HG03045 (cell line): ENCODE data around the gene TUBB6.

ENCODE experiments used
- ATAC-seq: cut with Tn5 transposase; IDR thresholded peaks from one replicate; pipeline ENCODE4 v1.9.1; 2021; ENCODE audit warnings: mild to moderate bottlenecking, moderate library complexity; ENCODE audit not compliant: unreplicated experiment

Gene TUBB6

GRCh38 chr18:12313530-12314245, 5.6 kb downstream of the TUBB6 start:
- ATAC-seq = no peak

GRCh38 chr18:12314591-12315305, 6.7 kb downstream of the TUBB6 start:
- no peak for ATAC-seq

- ATAC-seq = no peak
These were observed 7.4 kb downstream of the TUBB6 start for GRCh38 chr18:12315490-12315889.

- ATAC-seq = no peak
These were observed 7.9 kb downstream of the TUBB6 start for GRCh38 chr18:12315911-12316310.

GRCh38 chr18:12317664-12318333, 9.8 kb downstream of the TUBB6 start:
- no peak for ATAC-seq

GRCh38 chr18:12318334-12318697, 10.3 kb downstream of the TUBB6 start:
- no peak for ATAC-seq

GRCh38 chr18:12318857-12319256, 10.8 kb downstream of the TUBB6 start:
- no peak for ATAC-seq

- no peak for ATAC-seq
These were observed 13.3 kb downstream of the TUBB6 start for GRCh38 chr18:12321333-12321732.

GRCh38 chr18:12324991-12325725, 17.1 kb downstream of the TUBB6 start:
- ATAC-seq = no peak

- ATAC-seq = no peak
These were observed 17.7 kb downstream of the TUBB6 start for GRCh38 chr18:12325726-12326245.

- no peak for ATAC-seq
These were observed 18.8 kb downstream of the TUBB6 start for GRCh38 chr18:12326711-12327460.

GRCh38 chr18:12327510-12328178, 19.6 kb downstream of the TUBB6 start:
- ATAC-seq = no peak

GRCh38 chr18:12328179-12328823, 20.3 kb downstream of the TUBB6 start:
- ATAC-seq = no peak

- no peak for ATAC-seq
These were observed 21.2 kb downstream of the TUBB6 start for GRCh38 chr18:12329125-12329698.

- no peak for ATAC-seq
These were observed 22.7 kb downstream of the TUBB6 start for GRCh38 chr18:12330766-12331165.

- ATAC-seq = no peak
These were observed 25.7 kb downstream of the TUBB6 start for GRCh38 chr18:12333506-12334290.

GRCh38 chr18:12334366-12334808, 26.3 kb downstream of the TUBB6 start:
- no peak for ATAC-seq

GRCh38 chr18:12334863-12335262, 26.8 kb downstream of the TUBB6 start:
- no peak for ATAC-seq
